Body of pancreas (tissue), 4 donors: ENCODE measurements around the gene CD74.

Source experiments
- POLR2A ChIP-seq, 3 donors: fragments of 450-650 bp; IDR thresholded peaks; one replicate each; pipeline ENCODE4 v1.6.1; 2016; ENCODE audit warnings: antibody characterized with exemption in 3 of 3, mild to moderate bottlenecking in 2 of 3
- TF ChIP-seq, protein P1 (sequence below), 7 experiments: fragments of 450-650 bp in 4 of 7; fragments of 200-600 bp in 3 of 7; sonication (generic) in 3 of 7; IDR thresholded peaks; one replicate each; pipeline ENCODE4 v1.5.1; 2016 to 2019; ENCODE audit warnings: antibody characterized with exemption in 7 of 7

DNA sequence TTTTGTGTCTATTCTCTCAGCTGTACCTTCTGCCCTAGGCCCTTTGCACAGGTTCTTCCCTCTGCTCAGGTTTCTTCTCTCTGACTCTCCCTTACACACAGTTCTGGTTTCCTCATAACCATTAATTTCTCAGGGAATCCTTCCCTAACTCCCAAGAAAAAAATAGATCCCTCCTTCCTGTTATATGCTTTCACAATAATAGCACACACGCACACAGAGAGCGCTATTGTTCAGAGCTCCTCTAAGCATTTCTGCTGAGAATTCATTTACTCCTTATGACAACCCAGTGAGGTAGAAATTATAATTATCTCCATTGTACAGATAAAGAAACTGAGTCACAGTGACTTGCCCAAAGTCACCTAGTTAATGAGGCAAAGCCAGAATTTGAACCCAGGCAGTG lies 56.9 kb downstream of the CD74 start:
- TF ChIP-seq, protein P1, sequence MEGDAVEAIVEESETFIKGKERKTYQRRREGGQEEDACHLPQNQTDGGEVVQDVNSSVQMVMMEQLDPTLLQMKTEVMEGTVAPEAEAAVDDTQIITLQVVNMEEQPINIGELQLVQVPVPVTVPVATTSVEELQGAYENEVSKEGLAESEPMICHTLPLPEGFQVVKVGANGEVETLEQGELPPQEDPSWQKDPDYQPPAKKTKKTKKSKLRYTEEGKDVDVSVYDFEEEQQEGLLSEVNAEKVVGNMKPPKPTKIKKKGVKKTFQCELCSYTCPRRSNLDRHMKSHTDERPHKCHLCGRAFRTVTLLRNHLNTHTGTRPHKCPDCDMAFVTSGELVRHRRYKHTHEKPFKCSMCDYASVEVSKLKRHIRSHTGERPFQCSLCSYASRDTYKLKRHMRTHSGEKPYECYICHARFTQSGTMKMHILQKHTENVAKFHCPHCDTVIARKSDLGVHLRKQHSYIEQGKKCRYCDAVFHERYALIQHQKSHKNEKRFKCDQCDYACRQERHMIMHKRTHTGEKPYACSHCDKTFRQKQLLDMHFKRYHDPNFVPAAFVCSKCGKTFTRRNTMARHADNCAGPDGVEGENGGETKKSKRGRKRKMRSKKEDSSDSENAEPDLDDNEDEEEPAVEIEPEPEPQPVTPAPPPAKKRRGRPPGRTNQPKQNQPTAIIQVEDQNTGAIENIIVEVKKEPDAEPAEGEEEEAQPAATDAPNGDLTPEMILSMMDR (IDR thresholded peaks at IDR 0.05) = no peak
- no peak for TF ChIP-seq POLR2A (IDR thresholded peaks at IDR 0.05)
